GM12891 (cell line): ENCODE results near the gene SLC11A2.
"Not testable (repeated sequence)": the region's sequence is repeated elsewhere in the genome, so short reads cannot be mapped to it uniquely, and the experiment has no call there.

Experiments
- PAX5 ChIP-seq: IDR thresholded peaks from 2 replicates; pipeline ENCODE4 v1.6.1; 2011; ENCODE audit warnings: low read length, moderate library complexity, mild to moderate bottlenecking; ENCODE audit not compliant: insufficient read depth, severe bottlenecking
- POLR2A ChIP-seq: IDR thresholded peaks from 2 replicates; pipeline ENCODE4 v1.6.1; 2011; ENCODE audit warnings: low read depth, low read length, control low read depth
- POLR2AphosphoS5 ChIP-seq: IDR thresholded peaks from 2 replicates; pipeline ENCODE4 v1.6.1; 2011; ENCODE audit warnings: low read depth, low read length, control low read depth
- POU2F2 ChIP-seq: IDR thresholded peaks from 2 replicates; pipeline ENCODE4 v1.6.1; 2011; ENCODE audit warnings: low read depth, mild to moderate bottlenecking, control low read depth, low read length, moderate library complexity
- SPI1 ChIP-seq: IDR thresholded peaks from 2 replicates; pipeline ENCODE4 v1.6.1; 2011; ENCODE audit warnings: low read depth, low read length, control low read depth
- TAF1 ChIP-seq: IDR thresholded peaks from 2 replicates; pipeline ENCODE4 v1.6.1; 2011; ENCODE audit warnings: low read depth, low read length, control low read depth

DNA sequence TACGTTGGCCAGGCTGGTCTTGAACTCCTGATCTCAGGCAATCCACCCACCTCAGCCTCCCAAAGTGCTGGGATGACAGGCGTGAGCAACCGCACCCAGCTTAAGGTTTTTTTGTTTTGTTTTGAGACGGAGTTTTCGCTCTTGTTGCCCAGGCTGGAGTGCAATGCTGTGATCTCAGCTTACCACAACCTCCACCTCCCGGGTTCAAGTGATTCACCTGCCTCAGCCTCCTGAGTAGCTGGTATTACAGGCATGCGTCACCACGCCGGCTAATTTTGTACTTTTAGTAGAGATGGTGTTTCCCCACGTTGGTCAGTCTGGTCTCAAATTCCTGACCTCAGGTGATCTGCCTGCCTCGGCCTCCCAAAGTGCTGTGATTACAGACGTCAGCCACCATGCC lies 95.7 kb downstream of the SLC11A2 start:
- TF ChIP-seq POLR2A, TAF1, POLR2AphosphoS5, SPI1, POU2F2, PAX5: not testable (repeated sequence)
